RWPE1 (cell line): Measurements from ENCODE around the gene SPINDOC.

Source experiments
- CTCF ChIA-PET: fragments of 350-600 bp; sonication (Branson Sonifier 250); formaldehyde crosslinking; extraction: SDS; loops from one replicate; lab custom pipeline; 2021; lab: Yijun Ruan, JAX
- POLR2A ChIA-PET: fragments of 400-600 bp; formaldehyde crosslinking; extraction: SDS; loops from one replicate; lab custom pipeline; 2020; ENCODE audit warnings: antibody characterized with exemption; ENCODE audit not compliant: low non-redundant PET; lab: Yijun Ruan, JAX
- DNase-seq: peaks from one replicate; pipeline ENCODE4 v3.0.0; 2012; ENCODE audit warnings: low spot score
- H3K27ac ChIP-seq: fragments of 450-650 bp; 2 replicates; pipeline ENCODE4 v1.5.1; 2017
- CTCF ChIP-seq: fragments of 450-650 bp; conservative IDR thresholded peaks from 2 replicates; pipeline ENCODE4 v1.5.1; 2017; ENCODE audit warnings: low read depth, mild to moderate bottlenecking

The SPINDOC gene

DNA sequence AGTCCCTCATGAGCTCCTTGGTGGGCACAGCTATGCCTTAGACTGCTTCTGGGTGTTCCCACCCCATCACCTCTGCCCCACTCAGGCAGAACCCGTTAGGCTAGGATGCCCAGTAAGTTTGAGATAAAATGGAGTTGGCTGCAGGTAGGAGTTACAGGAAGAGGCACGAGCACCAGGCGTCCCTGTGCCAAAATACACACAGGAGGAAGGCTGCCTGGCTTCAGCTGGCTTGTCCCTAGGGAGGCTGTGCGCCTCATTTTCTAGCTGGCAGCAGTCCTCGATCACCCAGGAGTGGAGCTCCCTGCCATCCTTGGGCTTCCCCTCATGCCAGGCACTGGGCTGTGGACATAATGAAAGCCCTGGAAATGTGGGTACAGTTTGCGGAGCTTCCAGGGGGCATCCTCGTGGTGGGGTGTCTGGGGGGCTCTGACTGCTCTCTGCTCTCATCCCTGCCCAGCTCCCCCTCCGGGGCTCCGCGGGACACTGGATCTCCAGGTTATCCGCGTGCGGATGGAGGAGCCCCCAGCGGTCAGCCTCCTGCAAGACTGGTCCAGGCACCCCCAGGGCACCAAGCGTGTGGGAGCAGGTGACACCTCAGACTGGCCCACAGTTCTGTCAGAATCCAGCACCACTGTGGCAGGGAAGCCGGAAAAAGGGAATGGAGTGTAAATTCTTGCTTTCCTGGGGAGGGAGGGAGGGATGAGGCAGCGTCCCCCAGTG, 13.4 kb downstream of the SPINDOC start:
- peak overlapping the region; percentile 13; the same call in 1 of the 2 replicates for H3K27ac ChIP-seq
- no peak for TF ChIP-seq CTCF
- DNase-seq, result no peak
- POLR2A ChIA-PET, result no interaction called here
- CTCF ChIA-PET, result interaction anchor here (1.1 kb wide), 1 partner anchor 11 kb away, joined by 5 read pairs; no protein-coding TSS in a partner anchor

DNA sequence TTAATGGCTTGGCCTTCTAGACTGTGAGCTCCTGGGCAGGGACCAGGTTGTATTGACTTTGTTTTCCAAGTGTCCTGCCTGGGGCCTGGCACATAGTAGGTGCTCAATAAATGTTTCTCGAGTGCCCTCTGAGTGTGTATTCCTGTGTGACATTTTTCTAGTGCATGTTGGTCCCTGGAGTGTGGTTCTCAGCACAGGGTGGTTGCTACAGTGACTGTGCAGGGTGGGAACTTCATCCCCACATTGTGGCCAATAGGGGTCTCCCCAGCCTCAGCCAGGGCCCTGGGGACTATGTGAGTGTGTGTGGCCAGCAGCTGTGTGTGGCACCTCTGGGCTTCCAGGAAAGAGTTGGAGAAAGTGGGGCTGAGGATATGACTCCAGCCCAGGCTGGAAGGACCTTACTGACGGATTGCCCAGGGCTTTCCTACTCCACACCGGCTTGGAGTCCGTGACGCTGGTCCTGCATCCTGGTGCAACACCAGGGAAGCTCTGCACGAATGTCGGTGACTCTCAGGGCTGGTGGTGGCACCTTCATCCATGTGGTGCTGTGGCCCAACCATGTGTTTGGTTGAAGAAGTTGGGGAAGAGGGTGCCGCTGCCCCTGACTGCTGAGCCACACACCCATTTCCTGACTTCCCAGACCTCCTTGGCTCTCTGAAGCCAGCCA, 16.7 kb downstream of the SPINDOC start:
- ChIA-PET POLR2A (interaction anchor here (0.6 kb wide), 1 partner anchor 9 kb away, joined by 5 read pairs; no protein-coding TSS in a partner anchor), CTCF (no interaction called here)
- TF ChIP-seq CTCF, result no peak
- no peak for DNase-seq
- H3K27ac ChIP-seq, result peak overlapping the region; percentile 20

DNA sequence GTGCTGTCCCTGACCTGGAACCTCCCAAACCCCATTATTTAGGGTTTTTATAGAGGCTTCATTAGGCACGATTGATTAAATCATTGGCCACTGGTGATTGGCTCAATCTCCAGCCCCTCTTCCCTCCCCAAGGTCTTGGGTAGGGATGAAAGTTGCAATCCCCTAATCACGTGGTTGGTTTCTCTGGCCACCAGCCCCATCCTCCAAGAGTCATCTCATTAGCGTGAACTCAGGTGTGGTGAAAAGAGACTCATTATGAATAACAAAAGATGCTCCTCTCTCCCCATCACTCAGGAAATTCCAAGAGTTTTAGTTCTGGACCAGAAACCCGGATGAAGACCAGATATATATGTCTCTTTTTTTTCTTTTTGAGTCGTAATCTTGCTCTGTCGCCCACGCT, 18.1 kb downstream of the SPINDOC start:
- no peak for TF ChIP-seq CTCF
- ChIA-PET CTCF (interaction anchor here (1.2 kb wide), 1 partner anchor 114 kb away, joined by 10 read pairs; no protein-coding TSS in a partner anchor), POLR2A (no interaction called here)
- no peak for DNase-seq
- no peak overlapping the region for H3K27ac ChIP-seq

- ChIA-PET POLR2A (no interaction called here), CTCF (interaction anchor here (0.7 kb wide), 1 partner anchor 47 kb away, joined by 4 read pairs; no protein-coding TSS in a partner anchor)
- no peak for DNase-seq
- H3K27ac ChIP-seq, result no peak overlapping the region
- no peak for TF ChIP-seq CTCF
Observed at GRCh38 chr11:63832336-63832735, 19.1 kb downstream of the SPINDOC start.

DNA sequence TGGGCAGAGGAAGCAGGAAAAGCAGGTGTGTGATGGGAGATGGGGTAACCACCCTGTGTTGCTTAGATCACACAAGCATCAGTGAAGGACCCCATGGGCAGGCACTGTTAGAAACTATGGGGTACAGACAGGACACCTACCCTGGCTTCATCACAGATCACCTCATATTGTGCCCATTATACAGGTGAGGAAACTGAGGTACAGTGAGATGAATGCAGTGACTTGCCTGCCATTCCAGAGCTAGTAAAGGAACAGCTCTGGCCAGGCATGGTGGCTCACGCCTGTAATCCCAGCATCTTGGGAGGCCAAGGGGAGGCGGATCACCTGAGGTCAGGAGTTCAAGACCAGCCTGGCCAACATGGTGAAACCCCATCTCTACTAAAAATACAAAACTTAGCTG, 19.8 kb downstream of the SPINDOC start:
- DNase-seq, result no peak
- POLR2A ChIA-PET, result no interaction called here
- no peak for TF ChIP-seq CTCF
- H3K27ac ChIP-seq, result no peak overlapping the region
- CTCF ChIA-PET, result interaction anchor here (1.3 kb wide), 1 partner anchor 112 kb away, joined by 7 read pairs; no protein-coding TSS in a partner anchor

- no peak overlapping the region for H3K27ac ChIP-seq
- no peak for DNase-seq
- ChIA-PET CTCF (interaction anchor here (1.0 to 5.4 kb wide), 3 partner anchors 66 to 111 kb away, joined by 3 to 48 read pairs (median 7); partner anchors contain the start of gene ZFTA), POLR2A (no interaction called here)
- TF ChIP-seq CTCF, result no peak
Observed at GRCh38 chr11:63834535-63835157, 21.4 kb downstream of the SPINDOC start.
